ENCODE measurements around the gene ADARB2.

Gene ADARB2

DNA sequence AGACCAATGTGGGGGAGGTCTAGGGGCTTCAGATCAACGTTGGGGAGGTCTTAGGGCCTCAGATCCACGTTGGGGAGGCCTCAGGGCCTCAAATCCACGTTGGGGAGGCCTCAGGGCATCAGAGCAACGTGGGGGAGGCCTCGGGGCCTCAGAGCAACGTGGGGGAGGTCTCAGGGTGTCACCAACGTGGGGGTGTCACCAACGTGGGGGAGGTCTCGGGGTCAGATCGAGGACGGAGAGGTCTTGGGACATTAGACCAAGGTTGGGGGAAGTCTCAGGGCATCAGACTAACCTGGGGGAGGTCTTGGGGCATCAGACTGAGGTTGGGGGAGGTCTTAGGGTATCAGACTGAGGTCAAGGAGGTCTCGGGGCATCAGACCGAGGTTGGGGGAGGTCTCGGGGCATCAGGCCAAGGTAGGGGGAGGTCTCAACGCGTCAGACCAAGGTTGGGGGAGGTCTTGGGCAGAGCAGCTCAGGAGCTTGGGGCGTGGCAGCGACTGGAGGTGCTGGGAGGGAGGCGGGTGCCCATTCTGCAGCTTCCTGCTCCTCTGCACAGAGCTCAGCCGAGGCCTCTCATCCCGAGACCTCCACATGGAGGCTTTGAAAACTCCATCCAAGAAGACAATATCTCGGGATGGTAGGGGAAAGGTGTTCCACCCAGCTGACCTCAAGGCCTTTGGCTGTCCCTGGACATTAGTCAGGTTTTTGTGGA lies 521.3 kb downstream of the ADARB2 start:
- FAIRE-seq = no peak
- no peak for DNase-seq (ENCODE audit: low spot score)

DNA sequence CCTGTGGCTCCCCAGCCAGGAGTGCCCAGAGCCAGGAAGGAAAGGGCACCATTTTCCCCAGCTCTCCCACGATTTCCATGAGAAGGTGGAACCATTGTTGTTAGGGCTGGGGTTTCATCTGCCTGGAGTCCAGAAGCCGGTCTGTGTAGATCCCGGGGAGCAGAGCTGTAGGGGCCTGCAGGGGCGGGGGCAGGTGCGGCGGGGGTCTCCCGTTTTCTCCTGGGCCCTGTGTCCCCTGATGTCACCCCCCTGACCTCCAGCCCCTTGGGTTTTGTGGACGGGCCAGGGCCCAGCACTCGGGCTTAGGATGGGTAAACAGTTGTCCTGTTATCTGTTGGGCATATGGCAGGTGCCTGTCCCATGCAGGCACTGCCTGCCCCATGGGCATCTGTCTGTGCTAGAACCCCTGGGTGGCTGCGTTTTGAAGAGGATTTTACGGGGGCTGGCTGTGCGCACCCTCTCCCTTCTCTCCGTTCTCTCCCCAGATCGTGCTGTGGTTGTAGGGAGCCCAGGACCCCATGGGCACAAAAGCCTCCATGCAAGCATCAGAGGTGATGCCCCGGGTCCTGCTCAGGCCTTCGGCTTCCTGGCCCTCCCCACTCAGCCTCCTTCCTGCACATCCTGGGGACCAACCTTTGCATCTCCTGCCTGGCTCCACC lies 522.3 kb downstream of the ADARB2 start:
- DNase-seq (ENCODE audit: low spot score) (no peak), FAIRE-seq (no peak)

GRCh38 chr10:1214071-1214675 lies 523.2 kb downstream of the ADARB2 start:
- DNase-seq (ENCODE audit: low spot score) = no peak
- no peak for FAIRE-seq

GRCh38 chr10:1213252-1214070 lies 523.9 kb downstream of the ADARB2 start:
- no peak for FAIRE-seq

DNA sequence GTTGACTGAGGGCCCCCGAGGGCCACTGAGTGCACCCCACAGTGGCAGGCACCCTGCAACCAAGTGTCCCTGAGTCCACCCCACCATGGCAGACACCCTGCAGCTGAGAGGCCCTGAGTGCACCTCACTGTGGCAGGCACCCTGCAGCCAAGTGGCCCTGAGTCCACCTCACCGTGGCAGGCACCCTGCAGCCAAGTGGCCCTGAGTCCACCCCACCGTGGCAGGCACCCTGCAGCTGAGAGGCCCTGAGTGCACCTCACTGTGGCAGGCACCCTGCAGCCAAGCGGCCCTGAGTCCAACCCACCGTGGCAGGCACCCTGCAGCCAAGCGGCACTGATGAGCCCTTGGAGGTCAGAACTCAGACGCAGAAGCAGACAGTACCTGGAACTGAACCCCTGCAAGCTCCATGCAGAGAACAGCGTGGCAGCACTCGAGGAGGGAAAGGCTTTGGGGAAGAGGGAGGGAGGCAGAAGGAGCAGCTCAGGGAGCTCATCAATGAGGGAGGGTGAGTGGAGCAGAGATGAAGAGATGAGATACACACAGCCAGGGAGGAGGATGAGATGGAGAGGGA lies 524.7 kb downstream of the ADARB2 start:
- no peak for FAIRE-seq
- DNase-seq (ENCODE audit: low spot score) = no peak

More at GRCh38 chr10:1213252-1214070, 523.9 kb downstream of the ADARB2 start:
- no peak for DNase-seq (ENCODE audit: low spot score)

GRCh38 chr10:1211844-1212570 lies 525.3 kb downstream of the ADARB2 start:
- no peak for DNase-seq (ENCODE audit: low spot score)

GRCh38 chr10:1210667-1211066 lies 526.7 kb downstream of the ADARB2 start:
- FAIRE-seq (no peak), DNase-seq (ENCODE audit: low spot score) (no peak)

More at GRCh38 chr10:1211844-1212570, 525.3 kb downstream of the ADARB2 start:
- no peak for FAIRE-seq

GRCh38 chr10:1209355-1209979 lies 527.9 kb downstream of the ADARB2 start:
- DNase-seq (ENCODE audit: low spot score) (no peak), FAIRE-seq (no peak)

GRCh38 chr10:1208366-1209311 lies 528.7 kb downstream of the ADARB2 start:
- no peak for DNase-seq (ENCODE audit: low spot score)

DNA sequence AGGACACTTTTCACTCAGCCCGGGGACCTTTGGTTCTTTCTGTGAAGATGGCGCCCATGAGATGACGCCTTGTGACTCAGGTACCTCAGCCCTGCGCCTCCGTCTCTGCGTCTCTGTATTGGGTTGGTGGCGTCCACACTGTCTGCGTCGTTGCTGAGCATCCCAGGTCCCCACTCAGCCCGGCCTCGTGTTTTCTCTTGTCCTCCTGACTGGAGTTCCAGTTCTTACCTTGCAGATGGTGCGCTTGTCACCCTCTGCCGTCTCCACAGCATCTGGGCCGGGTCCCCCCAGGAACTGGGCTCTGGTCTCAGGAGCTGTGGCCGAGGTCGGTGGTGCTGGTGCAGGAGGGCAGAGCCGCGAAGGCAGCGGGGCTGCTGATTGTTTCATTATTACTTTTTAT lies 530.7 kb downstream of the ADARB2 start:
- FAIRE-seq (no peak), DNase-seq (ENCODE audit: low spot score) (no peak)

More at GRCh38 chr10:1208366-1209311, 528.7 kb downstream of the ADARB2 start:
- FAIRE-seq = no peak

DNA sequence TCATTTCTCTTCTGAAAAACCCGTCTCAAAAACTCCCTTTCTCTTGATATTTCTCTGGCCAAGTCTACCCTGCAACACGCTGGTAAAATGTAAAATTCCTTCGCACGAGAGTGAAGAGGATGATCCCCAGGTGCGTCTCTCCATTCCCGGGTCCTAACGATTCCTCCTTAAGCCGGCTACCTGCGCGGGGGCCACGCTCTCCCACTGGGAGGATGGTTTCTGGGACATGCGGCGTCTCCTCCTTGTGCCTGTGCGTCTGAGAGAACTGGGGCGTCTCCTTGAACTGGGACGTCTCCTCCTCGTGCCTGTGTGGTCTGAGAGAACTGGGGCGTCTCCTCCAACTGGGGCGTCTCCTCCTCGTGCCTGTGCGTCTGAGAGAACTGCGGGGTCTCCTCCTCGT lies 531.2 kb downstream of the ADARB2 start:
- DNase-seq (ENCODE audit: low spot score) (no peak), FAIRE-seq (no peak)

GRCh38 chr10:1205450-1206030 lies 531.8 kb downstream of the ADARB2 start:
- no peak for DNase-seq (ENCODE audit: low spot score)
- no peak for FAIRE-seq

- DNase-seq (ENCODE audit: low spot score) (no peak), FAIRE-seq (no peak)
Observed at GRCh38 chr10:1204434-1205326, 532.6 kb downstream of the ADARB2 start.

GRCh38 chr10:1203704-1204103 lies 533.6 kb downstream of the ADARB2 start:
- FAIRE-seq (no peak), DNase-seq (ENCODE audit: low spot score) (no peak)

DNA sequence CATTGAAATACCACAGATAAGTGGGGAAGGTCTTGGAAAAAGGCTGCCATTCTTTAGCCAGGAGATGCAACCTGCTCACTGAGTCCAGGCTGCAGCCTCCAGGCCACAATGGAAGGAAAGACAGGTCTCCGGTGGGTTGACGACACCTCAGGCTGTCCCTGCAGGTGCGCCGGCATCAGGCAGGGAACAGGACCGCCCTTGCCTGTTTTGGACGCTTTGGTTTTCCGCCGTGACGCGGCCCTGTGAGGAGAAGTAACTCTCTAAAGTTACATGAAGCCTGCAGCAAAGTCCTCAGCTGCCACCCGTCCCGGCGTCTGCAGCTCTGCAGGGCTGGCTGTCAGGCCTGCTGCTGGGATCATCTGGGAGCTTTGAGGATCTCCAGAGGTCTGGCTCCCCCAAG lies 534.1 kb downstream of the ADARB2 start:
- DNase-seq (ENCODE audit: low spot score) (no peak), FAIRE-seq (no peak)

GRCh38 chr10:1202343-1202742 lies 535.0 kb downstream of the ADARB2 start:
- FAIRE-seq (no peak), DNase-seq (ENCODE audit: low spot score) (no peak)
